ENCODE measurements around the gene RAP2B. TPM values are rescaled to one million over a fixed set of nuclear protein-coding genes. Genes with fewer than 3 reads are reported as not detected.
A peak's percentile ranks its signal among the peaks of the same experiment; 100 is the strongest.
"Not testable (repeated sequence)": the region's sequence is repeated elsewhere in the genome, so short reads cannot be mapped to it uniquely, and the experiment has no call there.

RAP2B gene
- 4.0 TPM for polyA plus RNA-seq (2012; ENCODE audit: missing spikeins)

- TF ChIP-seq TAF1 (IDR thresholded peaks at IDR 0.05; ENCODE audit: borderline replicate concordance, low read depth, low read length) (peak; percentile 76), POLR2A (IDR thresholded peaks at IDR 0.05; ENCODE audit: low read depth, low read length) (peak; percentile 86), POLR2AphosphoS5 (IDR thresholded peaks at IDR 0.05; ENCODE audit: low read depth, low read length) (peak; percentile 68)
- DNase-seq (ENCODE audit: insufficient read length), result peak; percentile 84
- FAIRE-seq, result peak; percentile 81
Observed at GRCh38 chr3:153161714-153162512, at the start of gene RAP2B. TSS of gene RAP2B (plus strand) at chr3:153162226. CDS start at chr3:153162694, 468 bp downstream.

- FAIRE-seq (no peak), DNase-seq (ENCODE audit: insufficient read length) (no peak)
- TF ChIP-seq TAF1 (IDR thresholded peaks at IDR 0.05; ENCODE audit: borderline replicate concordance, low read depth, low read length), result no peak
- no peak for TF ChIP-seq POLR2AphosphoS5 (IDR thresholded peaks at IDR 0.05; ENCODE audit: low read depth, low read length)
- TF ChIP-seq POLR2A (IDR thresholded peaks at IDR 0.05; ENCODE audit: low read depth, low read length), result no peak
Observed at GRCh38 chr3:153113541-153113940, 48.5 kb upstream of the RAP2B start.

- DNase-seq (ENCODE audit: insufficient read length); FAIRE-seq: not testable (repeated sequence)
Observed at GRCh38 chr3:153114270-153114669, 47.8 kb upstream of the RAP2B start.

- no peak for TF ChIP-seq POLR2AphosphoS5 (IDR thresholded peaks at IDR 0.05; ENCODE audit: low read depth, low read length)
- no peak for TF ChIP-seq POLR2A (IDR thresholded peaks at IDR 0.05; ENCODE audit: low read depth, low read length)
- DNase-seq (ENCODE audit: insufficient read length) (no peak), FAIRE-seq (no peak)
Observed at GRCh38 chr3:153115326-153115725, 46.7 kb upstream of the RAP2B start.

GRCh38 chr3:153127788-153128187 lies 34.2 kb upstream of the RAP2B start:
- TF ChIP-seq POLR2A (IDR thresholded peaks at IDR 0.05; ENCODE audit: low read depth, low read length), result no peak
- TF ChIP-seq TAF1 (IDR thresholded peaks at IDR 0.05; ENCODE audit: borderline replicate concordance, low read depth, low read length), result no peak
- no peak for TF ChIP-seq POLR2AphosphoS5 (IDR thresholded peaks at IDR 0.05; ENCODE audit: low read depth, low read length)
- DNase-seq (ENCODE audit: insufficient read length), result no peak
- no peak for FAIRE-seq

GRCh38 chr3:153129426-153129825 lies 32.6 kb upstream of the RAP2B start:
- FAIRE-seq (no peak), DNase-seq (ENCODE audit: insufficient read length) (no peak)
- no peak for TF ChIP-seq POLR2A (IDR thresholded peaks at IDR 0.05; ENCODE audit: low read depth, low read length)
- TF ChIP-seq TAF1 (IDR thresholded peaks at IDR 0.05; ENCODE audit: borderline replicate concordance, low read depth, low read length), result no peak
- no peak for TF ChIP-seq POLR2AphosphoS5 (IDR thresholded peaks at IDR 0.05; ENCODE audit: low read depth, low read length)

GRCh38 chr3:153129866-153130265 lies 32.2 kb upstream of the RAP2B start:
- DNase-seq (ENCODE audit: insufficient read length) (no peak), FAIRE-seq (no peak)
- TF ChIP-seq POLR2A (IDR thresholded peaks at IDR 0.05; ENCODE audit: low read depth, low read length) (no peak), TAF1 (IDR thresholded peaks at IDR 0.05; ENCODE audit: borderline replicate concordance, low read depth, low read length) (no peak), POLR2AphosphoS5 (IDR thresholded peaks at IDR 0.05; ENCODE audit: low read depth, low read length) (no peak)

GRCh38 chr3:153130312-153130977 lies 31.6 kb upstream of the RAP2B start:
- TF ChIP-seq POLR2AphosphoS5 (IDR thresholded peaks at IDR 0.05; ENCODE audit: low read depth, low read length), result no peak
- no peak for TF ChIP-seq TAF1 (IDR thresholded peaks at IDR 0.05; ENCODE audit: borderline replicate concordance, low read depth, low read length)
- no peak for TF ChIP-seq POLR2A (IDR thresholded peaks at IDR 0.05; ENCODE audit: low read depth, low read length)
- no peak for FAIRE-seq
- DNase-seq (ENCODE audit: insufficient read length), result no peak

GRCh38 chr3:153137626-153138025 lies 24.4 kb upstream of the RAP2B start:
- no peak for TF ChIP-seq POLR2AphosphoS5 (IDR thresholded peaks at IDR 0.05; ENCODE audit: low read depth, low read length)
- no peak for DNase-seq (ENCODE audit: insufficient read length)
- FAIRE-seq, result no peak

- FAIRE-seq (peak; percentile 73), DNase-seq (ENCODE audit: insufficient read length) (peak; percentile 19)
Observed at GRCh38 chr3:153138276-153139210, 23.5 kb upstream of the RAP2B start.

GRCh38 chr3:153142961-153143360 lies 19.1 kb upstream of the RAP2B start:
- FAIRE-seq, result no peak
- DNase-seq (ENCODE audit: insufficient read length), result no peak
- TF ChIP-seq TAF1 (IDR thresholded peaks at IDR 0.05; ENCODE audit: borderline replicate concordance, low read depth, low read length), result no peak
- no peak for TF ChIP-seq POLR2A (IDR thresholded peaks at IDR 0.05; ENCODE audit: low read depth, low read length)
- TF ChIP-seq POLR2AphosphoS5 (IDR thresholded peaks at IDR 0.05; ENCODE audit: low read depth, low read length), result no peak

More at GRCh38 chr3:153138276-153139210, 23.5 kb upstream of the RAP2B start:
- TF ChIP-seq TAF1 (IDR thresholded peaks at IDR 0.05; ENCODE audit: borderline replicate concordance, low read depth, low read length) (no peak), POLR2A (IDR thresholded peaks at IDR 0.05; ENCODE audit: low read depth, low read length) (no peak), POLR2AphosphoS5 (IDR thresholded peaks at IDR 0.05; ENCODE audit: low read depth, low read length) (no peak)
